Renal cortex interstitium (tissue), 11 donors: ENCODE measurements around the gene MYO18A. TPM values are rescaled to one million over a fixed set of nuclear protein-coding genes. Genes with fewer than 3 reads are reported as not detected.

Source experiments
- DNase-seq, 11 donors: peaks; one replicate each; pipeline ENCODE4 v3.0.0-alpha.2; 2013; ENCODE audit warnings: low read depth in 9 of 11, low spot score in 4 of 11; ENCODE audit errors: extremely low read depth in 1 of 11
- polyA plus RNA-seq, 3 donors: library from polyadenylated mRNA; unstranded; fragments of 120-200 nt; gene quantifications; one replicate each; pipeline ENCODE4 v1.2.1, GENCODE V29; 2013; ENCODE audit not compliant: insufficient read length in 3 of 3

Gene MYO18A
- polyA plus RNA-seq, 3 donors, result 34.6 to 47.9 (median 44.4) TPM

DNA sequence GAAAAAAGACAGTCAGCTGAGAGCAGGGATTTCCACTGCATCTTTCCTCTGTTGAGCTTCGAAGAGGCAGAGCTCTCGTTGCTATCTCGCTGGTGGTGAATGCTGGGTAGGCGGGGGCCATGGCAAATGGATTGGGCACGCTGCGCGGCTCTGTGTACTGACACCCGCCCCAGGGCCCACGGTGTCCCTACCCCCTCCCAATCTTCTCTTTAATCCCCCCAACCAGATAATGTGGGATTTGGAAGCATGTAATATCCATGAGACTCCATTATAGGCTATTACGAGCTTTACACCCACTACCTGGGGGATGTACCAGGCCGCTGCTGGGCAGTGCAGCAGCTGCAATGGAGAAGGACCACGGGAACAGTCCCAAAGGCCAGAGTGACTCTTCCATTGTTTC lies 129.0 kb downstream of the MYO18A start:
- DNase-seq, result no peak

DNA sequence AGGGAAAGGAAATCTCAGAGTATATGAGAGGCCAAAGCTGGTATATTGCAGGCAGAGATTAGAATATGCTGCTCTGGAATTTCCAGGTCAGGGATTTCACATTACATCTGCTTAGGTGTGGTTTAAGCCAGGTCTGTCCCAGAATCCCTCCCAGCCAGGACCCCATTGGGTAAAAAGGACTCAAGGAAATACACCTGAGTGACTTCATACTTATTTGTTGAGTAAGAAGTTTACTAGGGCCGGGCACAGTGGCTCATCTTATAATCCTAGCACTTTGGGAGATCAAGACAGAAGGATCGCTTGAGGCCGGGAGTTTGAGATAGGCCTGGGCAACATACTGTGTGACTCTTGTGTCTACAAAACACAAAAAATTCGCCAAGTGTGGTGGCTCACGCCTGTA lies 130.0 kb downstream of the MYO18A start:
- DNase-seq, result no peak

DNA sequence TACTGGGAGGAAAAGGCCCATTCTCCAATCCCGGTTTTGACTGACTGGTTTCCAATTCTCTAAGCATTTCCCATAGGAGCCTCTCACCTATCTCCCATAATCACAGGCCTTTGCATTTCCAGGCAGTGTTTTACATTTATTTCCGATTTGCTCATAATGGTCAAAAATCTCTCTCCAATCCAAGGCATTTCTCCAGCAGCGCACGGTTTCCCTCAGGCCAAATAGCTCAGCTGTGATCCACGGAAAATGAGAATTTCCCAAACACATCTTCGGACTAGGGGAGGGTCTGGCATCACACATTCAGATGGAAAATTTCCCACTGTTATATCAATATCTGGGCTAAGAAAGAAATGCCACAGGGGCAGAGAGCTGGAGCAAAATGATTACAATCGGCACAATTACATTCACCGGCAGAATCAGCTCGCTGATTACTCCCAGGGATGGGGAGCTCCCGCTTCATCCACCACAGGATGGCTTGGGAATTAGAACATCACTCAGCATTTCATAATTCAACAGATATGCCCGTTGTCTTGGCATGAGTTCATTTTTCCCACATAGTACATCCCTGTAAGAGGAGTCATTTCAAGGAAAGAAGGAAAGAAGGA lies 130.6 kb downstream of the MYO18A start:
- no peak for DNase-seq

DNA sequence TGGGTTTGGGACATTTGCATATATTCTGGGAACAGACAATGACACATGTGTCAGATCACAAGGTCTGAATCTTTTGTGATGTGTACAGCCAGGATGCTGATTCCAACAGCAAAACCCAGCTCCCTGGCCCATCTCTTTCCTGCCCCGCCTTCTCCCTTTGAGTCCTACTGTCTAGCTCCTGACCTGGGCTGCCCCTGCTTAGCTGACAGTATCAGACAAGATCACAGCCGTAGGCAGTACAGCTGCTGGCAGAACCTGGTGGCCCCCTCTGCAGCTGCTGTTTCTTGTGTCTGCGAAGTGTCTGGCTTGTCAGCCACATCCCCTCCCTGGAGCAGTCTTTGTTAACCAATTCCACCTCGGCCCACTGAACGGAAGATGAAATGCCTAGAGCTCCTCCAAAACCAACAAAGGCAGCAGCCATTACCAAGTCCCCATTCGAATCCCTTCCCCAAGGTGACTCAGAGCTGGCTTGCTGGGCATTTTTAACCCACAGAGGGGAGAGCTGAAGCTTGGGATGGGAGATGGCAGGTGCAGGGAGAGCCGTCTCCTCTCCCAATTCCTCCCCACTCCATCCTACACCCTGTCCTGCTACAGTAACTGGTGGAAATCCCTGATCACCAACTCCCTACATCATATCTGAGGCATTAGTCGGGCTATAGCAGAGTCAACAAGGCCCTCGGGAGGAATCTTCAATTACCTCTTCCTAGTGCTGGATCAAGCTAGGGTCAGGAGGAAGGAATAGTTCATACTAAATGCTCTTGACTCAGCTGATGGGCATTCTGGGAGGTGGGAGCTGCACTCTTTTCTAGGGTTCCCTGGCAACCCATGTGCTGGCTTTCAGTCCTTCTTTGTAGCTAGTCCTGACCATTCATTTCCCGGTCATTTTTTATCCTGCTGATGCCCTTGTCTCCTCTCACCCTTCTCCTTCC lies 131.5 kb downstream of the MYO18A start:
- no peak for DNase-seq

DNA sequence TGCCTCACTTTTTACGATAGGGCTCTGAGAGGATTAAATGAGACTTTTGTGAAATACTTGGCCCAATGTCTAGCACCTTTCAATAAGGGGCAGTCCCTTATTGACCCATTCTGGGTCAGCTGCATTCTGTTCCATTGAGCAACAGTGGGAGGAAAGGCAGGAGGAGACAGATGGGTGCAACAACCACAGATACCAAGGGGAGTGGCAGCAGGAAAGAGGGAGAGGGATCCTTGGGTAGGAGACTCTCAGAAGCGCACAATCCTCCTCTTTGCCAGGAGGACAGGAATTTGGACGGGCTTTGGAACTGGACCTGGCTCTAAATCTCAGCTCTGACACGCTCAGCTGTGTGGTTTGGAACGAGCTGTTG lies 133.7 kb downstream of the MYO18A start:
- no peak for DNase-seq

DNA sequence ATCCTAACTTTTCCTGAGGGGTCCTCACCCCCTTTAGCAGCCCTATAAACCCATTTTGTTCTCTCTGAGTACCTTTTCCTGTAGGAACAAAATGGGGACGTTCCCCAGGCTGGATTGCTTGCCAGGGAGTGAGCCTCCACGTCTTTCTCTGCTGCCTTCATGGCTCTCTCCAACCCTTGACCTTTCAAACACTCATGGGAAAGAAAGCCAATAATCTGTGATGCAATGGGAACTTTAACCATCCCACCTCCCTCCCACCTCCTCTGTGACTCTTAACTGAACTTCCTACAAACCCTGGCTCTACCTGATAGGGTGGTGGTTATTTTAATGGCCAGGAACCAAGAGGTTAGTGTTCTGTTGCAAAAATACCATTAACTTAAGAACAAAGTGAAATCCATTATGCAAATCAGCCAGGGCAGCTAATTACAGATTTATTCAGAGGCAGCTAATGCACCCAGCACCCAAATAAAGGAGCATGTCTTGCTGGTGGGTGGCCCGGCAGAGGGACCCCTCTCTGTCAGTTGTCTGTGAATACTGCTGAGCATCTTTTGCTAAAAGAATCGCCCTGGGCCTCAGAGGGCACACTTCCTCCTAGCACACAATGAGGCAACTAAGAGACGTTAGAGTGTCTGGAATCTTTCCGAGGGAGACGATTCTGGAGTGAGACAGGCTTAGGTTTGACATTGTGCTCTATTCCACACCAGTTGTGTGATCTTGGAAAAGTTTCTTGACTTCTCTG lies 134.3 kb downstream of the MYO18A start:
- DNase-seq, result no peak

DNA sequence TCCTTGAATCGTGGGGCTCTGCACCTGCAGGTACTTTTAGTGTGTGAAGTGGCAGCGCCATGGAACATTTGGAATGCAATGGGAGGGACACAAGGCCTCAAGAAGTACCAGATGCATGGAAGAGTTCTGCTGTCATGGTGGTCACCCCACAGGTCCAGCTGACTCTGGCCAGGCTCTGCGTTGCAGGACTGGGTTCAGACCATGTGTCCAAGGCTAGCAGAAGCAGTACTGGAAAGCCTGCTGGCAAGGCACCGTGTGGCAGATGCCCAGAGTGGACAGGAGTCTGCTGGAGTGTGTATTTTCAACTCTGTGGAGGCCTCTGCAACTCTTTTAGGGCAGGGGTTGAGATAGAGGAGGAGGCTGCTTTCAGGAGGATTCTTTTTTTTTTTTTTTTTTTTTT lies 135.2 kb downstream of the MYO18A start:
- DNase-seq, result no peak

DNA sequence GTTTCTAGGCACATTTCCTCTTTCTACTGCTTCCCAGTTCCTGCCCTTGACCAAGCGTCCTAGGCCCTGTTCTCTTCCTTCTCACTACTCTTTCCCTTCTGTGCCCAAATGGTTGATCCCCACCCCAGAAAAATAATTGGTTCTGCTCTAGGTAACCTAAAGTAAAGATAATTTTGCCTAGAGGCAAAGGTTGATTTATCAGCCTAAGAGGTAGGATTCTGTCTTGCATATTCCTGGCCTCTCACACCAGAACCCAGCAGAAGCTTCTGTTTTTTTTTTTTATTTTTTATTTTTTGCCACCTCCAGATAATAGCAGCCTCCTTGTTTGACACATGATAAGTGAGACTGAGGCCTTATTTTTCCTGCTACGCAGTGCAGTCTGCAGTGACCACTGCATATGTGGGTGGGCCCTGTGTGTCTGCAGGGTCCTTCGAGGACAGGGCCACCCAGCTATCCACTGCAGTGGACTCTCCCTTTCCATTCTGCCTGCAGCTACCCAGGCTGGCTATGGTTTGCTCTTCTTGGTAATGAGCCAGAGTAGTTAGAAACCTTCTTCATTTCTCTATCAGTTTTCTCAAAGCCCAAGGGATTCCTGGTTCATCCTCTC lies 136.6 kb downstream of the MYO18A start:
- no peak for DNase-seq

DNA sequence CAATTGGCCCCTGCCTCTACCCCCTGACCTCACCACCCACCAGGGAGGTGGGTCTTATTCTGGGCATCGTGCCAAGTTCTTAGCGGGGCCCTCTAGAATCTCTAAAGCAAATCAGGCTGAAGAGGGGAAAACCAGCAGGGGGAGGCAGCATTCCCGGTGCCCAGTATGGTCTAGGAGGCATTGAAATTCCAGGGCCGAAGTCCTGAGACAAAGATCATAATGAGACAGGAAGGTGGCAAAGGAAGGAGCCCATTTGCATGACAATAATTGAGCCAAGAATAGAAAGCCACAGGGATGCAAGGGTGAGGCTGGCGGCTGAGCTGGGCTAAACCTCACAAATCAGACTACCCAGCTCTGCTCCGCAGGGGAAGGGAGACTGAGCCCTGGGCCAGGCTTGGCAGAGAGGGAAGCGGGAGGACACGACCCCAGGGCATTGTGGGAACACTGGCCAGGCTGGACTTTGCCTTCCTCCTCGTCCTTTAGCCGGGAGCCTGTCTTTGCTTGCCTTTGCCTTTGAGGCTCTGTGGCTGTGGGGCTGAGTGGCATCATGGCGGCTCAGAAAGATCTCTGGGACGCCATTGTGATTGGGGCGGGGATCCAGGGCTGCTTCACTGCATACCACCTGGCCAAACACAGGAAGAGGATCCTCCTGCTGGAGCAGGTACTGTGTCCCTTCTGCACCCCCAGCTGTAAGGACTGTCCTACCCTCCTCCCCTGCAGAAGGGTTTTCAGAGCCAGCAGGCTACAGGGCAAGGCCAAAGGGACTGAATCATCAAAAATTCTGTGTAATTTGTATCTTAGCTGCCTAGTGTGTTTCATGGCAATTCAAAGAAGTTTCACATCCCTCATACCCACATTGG lies 137.3 kb downstream of the MYO18A start, which contains the start of gene PIPOX:
TSS of gene PIPOX (plus strand) at position 463 of the 860 bp plus-strand sequence. CDS start at position 548, 85 bp downstream.
- peak in 6 of 11 donors; percentile 29 to 61 (median 49) for DNase-seq

DNA sequence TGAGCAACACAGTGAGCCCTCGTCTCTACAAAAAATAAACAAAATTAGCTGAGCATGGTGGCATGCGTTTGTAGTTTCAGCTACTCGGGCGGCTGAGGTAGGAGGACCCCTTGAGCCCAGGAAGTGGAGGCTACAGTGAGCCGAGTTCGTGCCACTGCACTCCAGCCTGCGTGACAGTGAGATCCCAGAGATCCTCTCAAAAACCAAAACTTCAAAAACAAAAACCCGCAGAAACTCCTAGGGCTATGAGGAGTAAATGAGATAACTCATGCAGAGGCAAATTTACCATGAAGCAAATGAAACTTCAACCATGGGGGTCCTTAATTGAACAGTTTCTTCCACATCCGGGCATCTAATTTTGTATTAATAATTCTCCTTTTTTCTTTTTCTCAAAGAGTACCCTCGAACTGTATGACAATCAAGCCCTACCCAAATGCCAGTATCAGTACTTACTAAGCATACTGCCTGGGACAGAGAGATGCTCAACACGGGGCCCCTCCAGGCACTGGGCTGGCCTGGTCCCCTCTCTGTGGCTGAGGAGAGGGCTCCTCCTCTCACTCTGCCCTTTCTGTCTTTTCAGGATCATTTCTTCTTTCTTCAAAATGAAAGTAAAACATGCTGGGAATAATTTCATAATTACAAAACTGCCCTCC lies 138.0 kb downstream of the MYO18A start:
- no peak for DNase-seq

DNA sequence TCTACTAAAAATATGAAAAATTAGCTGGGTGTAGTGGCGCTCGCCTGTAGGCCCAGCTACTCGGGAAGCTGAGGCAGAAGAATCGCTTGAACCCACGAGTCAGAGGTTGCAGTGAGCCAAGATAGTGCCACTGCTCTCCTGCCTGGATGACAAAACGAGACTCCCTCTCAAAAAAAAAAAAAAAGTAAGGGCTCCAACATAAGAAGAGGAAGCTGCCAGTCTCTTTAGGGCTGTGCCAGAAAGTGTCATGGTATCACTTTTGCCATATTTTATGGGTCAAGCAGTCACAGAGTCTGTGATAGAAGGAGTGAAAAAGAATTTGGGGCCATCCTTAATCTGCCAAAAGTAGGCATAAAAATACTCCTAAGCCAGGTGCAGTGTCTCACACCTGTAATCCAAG lies 138.6 kb downstream of the MYO18A start:
- no peak for DNase-seq

DNA sequence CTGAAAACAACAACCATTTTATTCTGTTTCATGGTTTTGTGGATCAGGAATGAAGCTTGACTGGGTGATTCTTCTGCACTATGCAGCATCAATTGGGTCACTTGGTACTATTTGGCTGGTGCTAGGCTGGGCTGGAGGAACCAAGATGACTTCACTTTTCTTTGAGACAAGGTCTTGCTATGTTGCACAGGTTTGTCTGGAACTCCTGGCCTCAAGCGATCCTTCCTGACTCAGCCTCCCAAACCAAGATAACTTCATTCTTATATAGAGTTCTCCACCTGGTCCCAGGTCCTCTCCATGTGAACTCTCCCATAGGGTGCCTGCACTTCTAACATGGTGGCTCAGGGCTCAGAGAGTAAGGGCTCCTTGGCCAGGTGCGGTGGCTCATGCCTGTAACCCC lies 139.1 kb downstream of the MYO18A start:
- no peak for DNase-seq

DNA sequence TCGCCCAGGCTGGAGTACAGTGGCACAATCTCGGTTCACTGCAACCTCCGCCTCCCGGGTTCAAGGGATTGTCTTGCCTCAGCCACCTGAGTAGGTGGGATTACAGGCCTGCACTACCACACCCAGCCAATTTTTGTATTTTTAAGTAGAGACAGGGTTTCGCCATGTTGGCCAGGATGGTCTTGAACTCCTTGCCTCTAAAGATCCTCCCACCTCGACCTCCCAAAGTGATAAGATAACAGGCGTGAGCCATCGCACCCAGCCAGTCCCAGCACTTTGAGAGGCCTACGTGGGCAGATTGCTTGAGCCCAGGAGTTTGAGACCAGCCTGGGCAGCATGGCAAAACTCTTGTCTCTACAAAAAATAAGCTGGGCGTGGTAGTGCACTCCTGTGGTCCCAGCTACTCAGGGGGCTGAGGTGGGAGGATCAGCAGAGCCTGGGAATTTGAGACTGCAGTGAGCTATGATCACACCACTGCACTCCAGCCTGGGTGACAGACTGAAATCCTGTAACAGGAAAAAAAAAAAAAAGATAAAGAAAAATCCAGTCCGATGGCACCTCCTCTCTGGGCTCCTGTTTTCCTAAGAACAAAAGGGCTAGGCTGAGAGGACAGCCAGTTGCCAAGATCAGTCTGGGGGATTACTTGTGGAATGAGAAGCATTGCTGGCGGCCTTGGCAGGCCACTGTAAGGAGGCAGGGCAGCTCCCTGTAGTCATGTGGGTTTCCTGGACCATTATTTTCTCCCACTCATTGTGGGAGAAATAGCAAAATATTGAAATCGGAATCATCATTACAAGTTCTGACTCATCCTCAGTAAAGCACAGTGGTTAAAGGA lies 140.2 kb downstream of the MYO18A start:
- no peak for DNase-seq

DNA sequence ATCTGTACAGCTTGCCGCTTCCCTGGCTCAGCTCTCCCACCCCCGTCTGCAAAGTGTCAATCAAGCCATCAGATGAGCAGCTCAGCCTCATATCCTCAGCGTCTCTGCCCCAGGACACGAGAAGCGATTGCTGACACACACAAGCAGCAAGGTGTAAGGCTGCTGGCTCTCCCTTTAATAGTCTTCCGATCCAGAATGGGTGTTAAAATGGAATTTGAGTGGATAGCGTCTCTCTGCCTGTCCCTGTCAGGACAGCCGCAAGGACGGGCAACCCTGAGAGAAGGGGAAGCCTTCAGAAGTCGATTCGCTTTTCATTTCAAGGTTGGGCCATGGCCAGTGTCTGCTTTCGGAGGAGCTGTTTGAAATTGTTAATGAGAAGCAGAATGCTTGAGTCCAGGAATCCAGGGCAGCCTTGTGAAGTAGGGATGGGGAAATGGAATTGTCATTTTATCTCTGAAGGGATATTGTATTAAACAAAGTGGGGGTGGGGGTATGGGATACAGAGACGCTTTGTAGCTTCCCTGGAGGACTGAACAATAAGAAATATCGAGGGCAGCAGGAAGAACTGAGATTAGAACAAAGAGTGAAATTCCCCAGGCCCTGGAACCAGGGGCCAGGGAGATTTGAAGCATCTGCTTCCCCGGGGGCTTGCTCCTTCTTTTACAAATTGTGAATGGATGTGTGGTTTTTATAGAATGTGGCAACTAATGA lies 142.0 kb downstream of the MYO18A start:
- DNase-seq, result no peak

DNA sequence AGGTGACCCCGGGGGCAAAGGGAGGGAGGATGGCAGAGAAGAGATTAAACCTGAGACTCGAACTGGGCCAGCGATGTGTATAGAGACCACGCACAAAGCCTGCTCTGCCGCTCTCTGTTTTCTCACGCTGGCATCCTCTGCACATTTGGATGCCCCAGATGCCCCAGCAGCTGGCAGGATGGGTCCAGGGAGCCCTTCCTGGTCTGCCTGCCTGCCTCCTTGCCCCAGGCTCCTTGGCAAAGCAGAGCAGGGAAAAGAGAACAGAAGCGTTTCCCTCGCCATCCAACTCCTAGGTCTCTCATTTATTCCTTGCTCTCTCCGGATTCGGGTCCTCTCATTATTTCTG lies 142.5 kb downstream of the MYO18A start:
- no peak for DNase-seq

DNA sequence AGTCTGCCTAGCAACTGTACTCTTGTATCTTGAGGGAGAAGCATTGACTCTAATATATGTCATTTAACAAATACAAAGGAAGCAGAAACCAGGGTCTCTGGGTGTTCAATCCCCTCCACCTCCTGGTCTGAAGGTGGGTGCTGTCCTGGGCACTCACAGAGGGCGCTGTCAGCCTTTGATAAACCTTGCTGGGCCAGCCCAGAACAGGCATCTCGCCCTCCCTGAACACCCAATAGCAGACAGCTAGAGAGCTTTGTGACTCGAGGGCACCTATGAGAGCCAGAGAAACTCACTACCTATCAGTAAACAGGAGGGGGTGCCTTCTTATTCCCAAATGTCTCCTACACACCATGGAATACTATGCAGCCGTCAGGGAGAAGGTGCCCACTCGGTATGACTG lies 143.6 kb downstream of the MYO18A start:
- DNase-seq, result no peak

DNA sequence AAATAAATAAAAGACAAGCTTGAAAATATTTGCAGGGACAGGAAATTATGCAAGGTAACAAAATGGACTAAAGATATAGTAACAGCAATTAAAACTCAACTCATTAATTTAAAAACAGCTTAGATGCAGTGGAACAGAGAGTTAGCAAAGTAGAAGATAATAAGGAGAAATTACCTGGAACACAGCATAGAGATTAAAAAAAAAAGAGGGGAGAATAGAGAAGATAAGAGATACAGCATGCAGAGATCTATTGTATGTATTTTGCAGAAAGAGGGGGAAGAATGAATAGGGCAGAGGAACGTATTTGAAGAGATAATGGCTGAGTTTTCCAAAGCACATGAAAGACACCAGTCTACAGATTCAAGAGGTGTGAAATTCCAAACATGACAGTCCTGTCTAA lies 145.7 kb downstream of the MYO18A start:
- DNase-seq, result no peak
